H1 (cell line): ENCODE results near the gene MKX. TPM values are rescaled to one million over a fixed set of nuclear protein-coding genes. Genes with fewer than 3 reads are reported as not detected.

Experiments
- CTCF ChIA-PET: fragments of 300-600 bp; sonication (Branson Sonifier 250); formaldehyde crosslinking; loops from one replicate; lab custom pipeline; 2021; ENCODE audit not compliant: partially characterized antibody; lab: Charles Lee
- POLR2A ChIA-PET: fragments of 300-600 bp; sonication (Branson Sonifier 250); formaldehyde crosslinking; loops from one replicate; lab custom pipeline; 2021; ENCODE audit warnings: inconsistent platforms; ENCODE audit not compliant: partially characterized antibody; lab: Charles Lee
- DNase-seq, 2 experiments: peaks; one replicate each; pipeline versions ENCODE4 v3.0.0 to v3.0.0-alpha.2; 2010 to 2022; ENCODE audit warnings: low spot score in 2 of 2, low read depth in 1 of 2, mixed read lengths in 1 of 2
- FAIRE-seq: peaks from 2 replicates; lab custom pipeline; 2011; peaks lifted over from hg19 to GRCh38; lab: Jason Lieb, UNC
- H2AFZ ChIP-seq: 2 replicates; pipeline ENCODE4 v1.8.1; 2012; ENCODE audit warnings: low read length, inconsistent platforms
- H2AK5ac ChIP-seq: 2 replicates; pipeline ENCODE4 v1.6.1; 2013; ENCODE audit warnings: low read depth, low read length
- H2BK120ac ChIP-seq: replicated peaks from 2 replicates; pipeline ENCODE3; 2013; ENCODE audit warnings: low read depth, low read length, inconsistent platforms
- H2BK12ac ChIP-seq: 2 replicates; pipeline ENCODE4 v1.6.1; 2013; ENCODE audit warnings: low read depth, low read length
- H2BK15ac ChIP-seq: 2 replicates; pipeline ENCODE4 v1.6.1; 2013; ENCODE audit warnings: low read length
- H2BK20ac ChIP-seq: 2 replicates; pipeline ENCODE4 v1.6.1; 2013; ENCODE audit warnings: low read length
- H2BK5ac ChIP-seq: 2 replicates; pipeline ENCODE4 v1.6.1; 2013; ENCODE audit warnings: low read depth, low read length
- H3K14ac ChIP-seq: 2 replicates; pipeline ENCODE4 v1.6.1; 2013; ENCODE audit warnings: inconsistent platforms; ENCODE audit not compliant: insufficient read length
- H3K18ac ChIP-seq: 2 replicates; pipeline ENCODE4 v1.6.1; 2013; ENCODE audit warnings: low read length; ENCODE audit errors: extremely low read depth
- H3K23ac ChIP-seq: 2 replicates; pipeline ENCODE4 v1.6.1; 2013; ENCODE audit warnings: inconsistent platforms; ENCODE audit not compliant: insufficient read length
- H3K23me2 ChIP-seq: 2 replicates; pipeline ENCODE4 v1.6.1; 2013; ENCODE audit warnings: low read depth, low read length
- H3K27ac ChIP-seq: 2 replicates; pipeline ENCODE4 v1.6.1; 2011; ENCODE audit warnings: low read depth, low read length, inconsistent platforms
- H3K27me3 ChIP-seq, 4 experiments: replicated peaks in 1 of 4; 1 replicate in 1 of 4; 2 replicates in 3 of 4; pipeline versions ENCODE4 v1.6.1 to v1.8.1; 2011 to 2013; ENCODE audit warnings: low read length in 3 of 4, mild to moderate bottlenecking in 3 of 4, inconsistent platforms in 2 of 4, mixed read lengths in 2 of 4, moderate library complexity in 1 of 4; ENCODE audit not compliant: control insufficient read depth in 3 of 4, insufficient read depth in 3 of 4; ENCODE audit errors: extremely low read depth in 1 of 4
- H3K36me3 ChIP-seq, 4 experiments: 2 replicates each; pipeline versions ENCODE4 v1.6.1 to v1.8.1; 2011 to 2013; ENCODE audit warnings: mild to moderate bottlenecking in 4 of 4, low read length in 3 of 4, moderate library complexity in 2 of 4, control low read depth in 1 of 4, inconsistent platforms in 1 of 4; ENCODE audit not compliant: insufficient read depth in 4 of 4, control insufficient read depth in 2 of 4
- H3K4ac ChIP-seq: replicated peaks from 2 replicates; pipeline ENCODE3; 2013; ENCODE audit warnings: low read length, low read depth, mixed read lengths, inconsistent platforms; ENCODE audit not compliant: insufficient read length
- H3K4me1 ChIP-seq, 4 experiments: replicated peaks in 1 of 4; 1 replicate in 1 of 4; 2 replicates in 3 of 4; pipeline versions ENCODE4 v1.6.1 to v1.8.1; 2011 to 2013; ENCODE audit warnings: low read length in 3 of 4, inconsistent platforms in 2 of 4, mixed read lengths in 1 of 4; ENCODE audit not compliant: insufficient read depth in 4 of 4, control insufficient read depth in 3 of 4
- H3K4me2 ChIP-seq, 2 experiments: 2 replicates each; pipeline versions ENCODE4 v1.6.1 to v1.8.1; 2011 to 2013; ENCODE audit warnings: low read depth in 2 of 2, low read length in 2 of 2, control low read depth in 1 of 2, inconsistent platforms in 1 of 2, mild to moderate bottlenecking in 1 of 2; ENCODE audit not compliant: insufficient read depth in 1 of 2
- H3K4me3 ChIP-seq, 4 experiments: fragments of 200-600, 300-600 bp in 1 of 4; sonication (generic), shearing (Covaris generic), sonication (Bioruptor Twin) in 1 of 4; 2 replicates each; pipeline versions ENCODE4 v1.5.1 to v1.8.1; 2011 to 2016; ENCODE audit warnings: low read length in 4 of 4, low read depth in 3 of 4, control low read depth in 2 of 4, inconsistent platforms in 2 of 4, mild to moderate bottlenecking in 2 of 4, mixed read lengths in 1 of 4, moderate library complexity in 1 of 4; ENCODE audit not compliant: insufficient read depth in 2 of 4; ENCODE audit errors: extremely low read depth in 1 of 4
- H3K56ac ChIP-seq: replicated peaks from 2 replicates; pipeline ENCODE3; 2013; ENCODE audit warnings: low read depth, mild to moderate bottlenecking, mixed read lengths, low read length, inconsistent platforms; ENCODE audit not compliant: insufficient read length
- H3K79me1 ChIP-seq: 2 replicates; pipeline ENCODE4 v1.6.1; 2013; ENCODE audit warnings: low read depth, low read length, control low read depth
- H3K79me2 ChIP-seq, 2 experiments: 2 replicates each; pipeline versions ENCODE4 v1.6.1 to v1.8.1; 2012 to 2013; ENCODE audit warnings: low read length in 2 of 2, mild to moderate bottlenecking in 2 of 2, inconsistent platforms in 1 of 2; ENCODE audit not compliant: insufficient read depth in 2 of 2, control insufficient read depth in 1 of 2
- H3K9ac ChIP-seq, 4 experiments: replicated peaks in 1 of 4; 1 replicate in 1 of 4; 2 replicates in 3 of 4; pipeline versions ENCODE4 v1.6.1 to v1.8.1; 2011 to 2013; ENCODE audit warnings: low read depth in 3 of 4, low read length in 3 of 4, control low read depth in 2 of 4, mild to moderate bottlenecking in 2 of 4, moderate library complexity in 2 of 4, inconsistent platforms in 1 of 4; ENCODE audit errors: extremely low read depth in 1 of 4
- H3K9me3 ChIP-seq, 2 experiments: 2 replicates each; pipeline versions ENCODE4 v1.6.1 to v1.8.1; 2012 to 2013; ENCODE audit warnings: mild to moderate bottlenecking in 2 of 2, moderate library complexity in 2 of 2, control low read depth in 1 of 2, inconsistent platforms in 1 of 2, low read depth in 1 of 2, low read length in 1 of 2, mixed read lengths in 1 of 2; ENCODE audit not compliant: insufficient read depth in 2 of 2
- H4K20me1 ChIP-seq, 2 experiments: replicated peaks in 1 of 2; 2 replicates each; pipeline versions ENCODE3 to v1.8.1; 2011 to 2013; ENCODE audit warnings: inconsistent platforms in 2 of 2, low read length in 2 of 2, mild to moderate bottlenecking in 1 of 2; ENCODE audit not compliant: insufficient read depth in 2 of 2, control insufficient read depth in 1 of 2
- H4K5ac ChIP-seq: 2 replicates; pipeline ENCODE4 v1.6.1; 2013; ENCODE audit warnings: low read length, low read depth, mixed read lengths, inconsistent platforms; ENCODE audit not compliant: insufficient read length
- H4K8ac ChIP-seq: 2 replicates; pipeline ENCODE4 v1.8.0; 2013; ENCODE audit warnings: mild to moderate bottlenecking, moderate library complexity, low read length, inconsistent platforms; ENCODE audit not compliant: insufficient read depth; ENCODE audit errors: extremely low read depth
- H4K91ac ChIP-seq: replicated peaks from 2 replicates; pipeline ENCODE3; 2013; ENCODE audit warnings: low read length, mixed read lengths, inconsistent platforms; ENCODE audit not compliant: insufficient read length
- ATF3 ChIP-seq: IDR thresholded peaks from 2 replicates; pipeline ENCODE4 v1.6.1; 2011; ENCODE audit warnings: low read depth, mild to moderate bottlenecking, low read length; ENCODE audit not compliant: insufficient read depth
- CBX8 ChIP-seq: fragments of 300-800, 300-1000 bp; sonication (generic); IDR thresholded peaks from 2 replicates; pipeline ENCODE4 v1.7.1; 2016; ENCODE audit warnings: low read depth, low read length, borderline replicate concordance
- JUND ChIP-seq: IDR thresholded peaks from 2 replicates; pipeline ENCODE4 v1.6.1; 2011; ENCODE audit warnings: mild to moderate bottlenecking, improper control_type of control experiment, low read length
- PHF8 ChIP-seq: fragments of 200-600 bp; sonication (generic); conservative IDR thresholded peaks from 2 replicates; pipeline ENCODE4 v1.7.1; 2012; ENCODE audit warnings: low read depth, mild to moderate bottlenecking, inconsistent platforms, low read length, moderate library complexity
- SAP30 ChIP-seq: fragments of 300-600 bp; sonication (generic); IDR thresholded peaks from 2 replicates; pipeline ENCODE4 v1.7.1; 2012; ENCODE audit warnings: low read length, moderate library complexity, mild to moderate bottlenecking, inconsistent platforms; ENCODE audit not compliant: insufficient read depth, insufficient replicate concordance
- TAF1 ChIP-seq: IDR thresholded peaks from 2 replicates; pipeline ENCODE4 v1.6.1; 2011; ENCODE audit warnings: mild to moderate bottlenecking, low read depth, low read length
- WGBS, 2 experiments: shearing (Covaris generic) in 1 of 2; methylation state at CpG; one replicate each; pipeline versions ENCODE4 v1.1.6 to v1.1.7; 2013 to 2015; ENCODE audit warnings: low lambda C conversion rate in 2 of 2, mixed read lengths in 2 of 2, inconsistent platforms in 1 of 2, low coverage in 1 of 2, missing lambda C conversion rate in 1 of 2; ENCODE audit not compliant: insufficient replicate concordance in 2 of 2, insufficient coverage in 1 of 2, insufficient read length in 1 of 2; ENCODE audit errors: extremely low coverage in 1 of 2, missing lambda C conversion rate in 1 of 2; 5-methylcytosine and 5-hydroxymethylcytosine counted together
- polyA plus RNA-seq, 7 experiments: library from polyadenylated mRNA; depleted of rRNA in 3 of 7; stranded (reverse) in 5 of 7; unstranded in 2 of 7; fragments of >200 nt in 5 of 7; fragments of 200-250 nt in 2 of 7; gene quantifications; 1 replicate in 5 of 7; 2 replicates in 1 of 7; 4 replicates in 1 of 7; pipeline versions ENCODE4 v1.2.1 to v1.2.3, GENCODE V29; 2011 to 2013; ENCODE audit warnings: missing spikeins in 2 of 7, mixed read lengths in 2 of 7
- total RNA-seq: library from RNA; stranded (reverse); fragmentation: NEBNext Ultra II Directional; extraction: Animal tissue kit (Norgen Biotek cat#: 25700); gene quantifications from 2 replicates; pipeline ENCODE4 v1.2.1, GENCODE V29; 2021

Gene MKX
- total and polyA plus RNA-seq, 2 of the 8 experiments (the other 6 are each of a cell fraction or from before 2014, with no cell fraction given): 0.21 to 1.3 TPM

- Histone ChIP-seq H3K9ac (no peak overlapping the region), H3K4me1 (no peaks in the 10 kb centered on the region), H3K4ac (no peak overlapping the region), H2AFZ (no peak overlapping the region), H2BK12ac (no peak overlapping the region), H3K4me2 (no peak overlapping the region), H3K56ac (no peak overlapping the region), H3K18ac (no peak overlapping the region), H3K23me2 (no peaks in the 10 kb centered on the region), H3K27ac (no peak overlapping the region), H4K20me1 (no peaks in the 10 kb centered on the region), H4K5ac (no peak overlapping the region), H3K79me1 (no peaks in the 10 kb centered on the region), H3K27me3 (no peaks in the 10 kb centered on the region), H3K14ac (no peak overlapping the region), H2BK120ac (no peak overlapping the region), H2BK15ac (no peak overlapping the region), H3K36me3 (no peaks in the 10 kb centered on the region), H2AK5ac (no peak overlapping the region), H3K4me3 (no peak overlapping the region), H2BK20ac (no peak overlapping the region), H4K91ac (no peak overlapping the region), H2BK5ac (no peak overlapping the region), H3K9me3 (no peaks in the 10 kb centered on the region), H4K8ac (no peak overlapping the region), H3K79me2 (no peaks in the 10 kb centered on the region), H3K23ac (no peak overlapping the region)
- FAIRE-seq (no peak), DNase-seq (no peak)
- TF ChIP-seq CBX8 (no peak), JUND (no peak), SAP30 (no peak), ATF3 (no peak), PHF8 (no peak), TAF1 (no peak)
- WGBS, 2 experiments: 89% methylated on average over 3 of the region's 3 CpGs; no CpG with 5 or more reads in 1 of the 2 experiments
- ChIA-PET CTCF (interaction anchor here (1.6 kb wide), 1 partner anchor 10 kb away, joined by 3 read pairs; no protein-coding TSS in a partner anchor), POLR2A (no interaction called here)
Measured at GRCh38 chr10:27692663-27693062, 53.0 kb downstream of the MKX start.
